AG04449 (cell line): ENCODE results near the gene NAGS.

ENCODE experiments used
- CTCF ChIA-PET: fragments of 350-600 bp; formaldehyde crosslinking; extraction: SDS; loops from one replicate; lab custom pipeline; 2021; ENCODE audit warnings: antibody characterized with exemption; lab: Yijun Ruan, JAX
- POLR2A ChIA-PET: fragments of 400-600, 350-600 bp; formaldehyde crosslinking; extraction: SDS; loops from one replicate; lab custom pipeline; 2020; ENCODE audit warnings: antibody characterized with exemption, inconsistent platforms; lab: Yijun Ruan, JAX
- DNase-seq: peaks from one replicate; pipeline ENCODE4 v3.0.0-alpha.2; 2010; ENCODE audit warnings: low read depth, low spot score
- H3K4me3 ChIP-seq: 2 replicates; pipeline ENCODE4 v1.5.1; 2011; ENCODE audit warnings: low read depth, mild to moderate bottlenecking, control low read depth, low read length
- TF ChIP-seq, protein P1 (sequence below): IDR thresholded peaks from one replicate; pipeline ENCODE4 v1.5.1; 2011; ENCODE audit warnings: mild to moderate bottlenecking, moderate library complexity, low read length, control low read depth, inconsistent platforms; ENCODE audit not compliant: insufficient read depth; ENCODE audit errors: missing control alignments

NAGS gene

DNA sequence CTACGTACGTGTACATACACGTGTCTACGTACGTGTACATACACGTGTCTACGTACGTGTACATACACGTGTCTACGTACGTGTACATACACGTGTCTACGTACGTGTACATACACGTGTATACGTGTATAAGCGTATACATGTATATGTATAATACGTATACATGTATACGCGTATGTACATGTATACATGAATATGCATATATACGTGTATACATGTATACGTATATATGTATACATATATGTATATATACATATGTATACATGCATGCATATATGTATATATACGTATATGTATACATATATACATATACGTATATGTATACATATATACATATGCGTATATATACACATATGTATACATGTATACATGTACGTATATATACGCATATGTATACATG is 28.5 kb upstream of the NAGS start:
- CTCF ChIA-PET, result interaction anchor here (2.0 kb wide), 1 partner anchor 32 kb away, joined by 9 read pairs; no protein-coding TSS in a partner anchor
- no peak for DNase-seq
- POLR2A ChIA-PET, result no interaction called here
- H3K4me3 ChIP-seq, result no peak overlapping the region
- TF ChIP-seq, protein P1, sequence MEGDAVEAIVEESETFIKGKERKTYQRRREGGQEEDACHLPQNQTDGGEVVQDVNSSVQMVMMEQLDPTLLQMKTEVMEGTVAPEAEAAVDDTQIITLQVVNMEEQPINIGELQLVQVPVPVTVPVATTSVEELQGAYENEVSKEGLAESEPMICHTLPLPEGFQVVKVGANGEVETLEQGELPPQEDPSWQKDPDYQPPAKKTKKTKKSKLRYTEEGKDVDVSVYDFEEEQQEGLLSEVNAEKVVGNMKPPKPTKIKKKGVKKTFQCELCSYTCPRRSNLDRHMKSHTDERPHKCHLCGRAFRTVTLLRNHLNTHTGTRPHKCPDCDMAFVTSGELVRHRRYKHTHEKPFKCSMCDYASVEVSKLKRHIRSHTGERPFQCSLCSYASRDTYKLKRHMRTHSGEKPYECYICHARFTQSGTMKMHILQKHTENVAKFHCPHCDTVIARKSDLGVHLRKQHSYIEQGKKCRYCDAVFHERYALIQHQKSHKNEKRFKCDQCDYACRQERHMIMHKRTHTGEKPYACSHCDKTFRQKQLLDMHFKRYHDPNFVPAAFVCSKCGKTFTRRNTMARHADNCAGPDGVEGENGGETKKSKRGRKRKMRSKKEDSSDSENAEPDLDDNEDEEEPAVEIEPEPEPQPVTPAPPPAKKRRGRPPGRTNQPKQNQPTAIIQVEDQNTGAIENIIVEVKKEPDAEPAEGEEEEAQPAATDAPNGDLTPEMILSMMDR, result no peak

DNA sequence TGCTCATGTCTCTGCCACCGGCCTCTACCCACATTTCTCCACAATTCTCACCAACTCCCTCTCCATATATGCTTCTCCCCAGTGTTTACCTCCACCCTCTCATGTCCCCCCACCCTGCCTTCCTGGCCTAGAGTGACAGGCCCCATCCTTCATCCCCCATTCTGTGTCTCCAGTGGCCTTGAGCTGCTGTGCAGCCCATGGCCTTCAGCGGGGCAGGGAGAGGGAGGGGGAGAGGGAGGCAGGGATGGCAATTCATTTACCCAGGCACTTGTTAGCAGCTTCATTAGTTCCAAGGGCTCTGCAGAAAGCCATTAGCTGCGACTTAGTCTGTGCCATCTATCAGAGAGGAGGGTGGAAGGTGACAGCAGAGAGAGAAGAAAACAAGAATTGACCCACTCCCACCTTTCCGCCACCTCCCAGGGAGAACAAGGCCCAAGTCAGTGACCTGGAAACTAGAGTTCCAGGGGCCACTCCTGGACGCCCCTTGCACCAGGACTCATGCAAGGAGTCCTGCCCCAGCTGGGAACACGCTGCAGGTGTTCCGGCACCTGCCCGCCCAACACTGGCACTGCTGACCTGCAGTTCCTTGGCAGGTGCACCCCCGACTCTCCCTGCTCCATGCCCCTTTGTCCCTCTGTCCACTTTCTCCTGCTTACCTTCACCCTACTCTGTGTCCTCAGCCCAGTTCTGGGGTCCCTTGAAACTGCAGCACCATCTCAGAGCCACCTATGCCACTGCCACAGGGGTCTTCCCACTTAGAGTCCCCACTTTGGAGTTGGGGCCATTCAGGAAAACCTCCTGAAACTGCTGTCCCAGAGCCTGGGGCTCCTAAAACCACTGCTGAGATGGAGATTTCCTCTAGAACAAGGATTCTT is 27.2 kb upstream of the NAGS start:
- TF ChIP-seq, protein P1, result no peak
- no peak overlapping the region for H3K4me3 ChIP-seq
- CTCF ChIA-PET, result no interaction called here
- DNase-seq, result no peak
- POLR2A ChIA-PET, result no interaction called here

DNA sequence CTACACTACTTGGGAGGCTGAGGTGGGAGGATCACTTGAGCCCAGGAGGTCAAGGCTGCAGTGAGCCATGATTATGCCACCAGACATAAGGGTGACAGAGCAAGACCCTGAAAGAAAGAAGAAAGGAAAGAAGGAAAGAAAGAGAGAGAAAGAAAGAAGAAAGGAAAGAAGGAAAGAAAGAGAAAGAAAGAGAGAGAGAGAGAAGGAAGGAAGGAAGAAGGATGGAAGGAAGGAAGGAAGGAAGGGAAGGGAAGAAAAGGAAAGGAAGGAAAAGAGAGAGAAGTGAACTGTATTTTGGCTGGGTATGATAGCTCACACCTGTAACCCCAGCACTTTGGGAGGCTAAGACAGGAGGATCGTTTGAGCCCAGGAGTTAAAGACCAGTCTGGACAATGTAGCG is 26.3 kb upstream of the NAGS start:
- ChIA-PET CTCF (interaction anchor here (2.4 kb wide), 1 partner anchor 34 kb away, joined by 10 read pairs; no protein-coding TSS in a partner anchor), POLR2A (no interaction called here)
- TF ChIP-seq, protein P1, result no peak
- H3K4me3 ChIP-seq, result no peak overlapping the region
- DNase-seq, result no peak

DNA sequence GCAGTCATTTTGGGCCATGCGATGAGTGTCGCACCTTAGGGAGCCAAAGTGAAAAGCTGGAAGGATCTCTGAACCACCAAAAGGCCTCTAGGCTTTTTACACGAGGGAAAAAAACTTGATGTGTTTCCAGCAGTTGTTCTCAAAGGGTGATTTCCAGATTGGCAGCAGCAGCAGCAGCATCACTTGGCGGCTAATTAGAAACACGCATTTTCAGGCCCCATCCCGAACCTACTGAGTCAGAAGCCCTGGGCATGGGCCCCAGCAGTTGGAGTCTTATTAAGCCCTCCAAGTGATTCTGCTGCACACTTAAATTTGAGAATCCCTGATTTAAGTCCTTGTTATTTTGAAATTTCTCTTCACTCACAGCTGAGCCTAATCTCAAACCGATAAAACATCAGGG is 25.4 kb upstream of the NAGS start:
- DNase-seq, result no peak
- POLR2A ChIA-PET, result no interaction called here
- TF ChIP-seq, protein P1, result no peak
- CTCF ChIA-PET, result interaction anchor here (1.0 to 2.4 kb wide), 5 partner anchors 11 to 101 kb away, joined by 3 to 10 read pairs (median 4); no protein-coding TSS in a partner anchor
- no peak overlapping the region for H3K4me3 ChIP-seq

DNA sequence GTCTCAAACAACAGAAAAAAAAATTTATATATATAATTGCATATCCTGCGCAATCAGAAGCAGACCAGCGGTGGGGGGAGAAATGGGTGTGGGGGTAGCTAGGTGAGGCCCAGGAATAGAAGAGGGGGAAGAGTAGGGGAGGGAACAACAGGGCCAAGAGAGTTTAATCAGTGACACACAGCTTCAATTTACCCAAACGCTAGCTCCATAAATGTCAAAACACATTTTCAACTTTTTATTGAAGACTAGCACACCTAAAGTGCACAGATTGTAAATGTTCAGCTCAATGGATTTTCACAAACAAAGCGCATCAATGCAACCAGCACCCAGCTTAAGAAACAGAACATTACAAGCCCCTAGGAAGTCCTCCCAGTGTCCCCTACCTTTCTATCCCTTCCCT is 24.8 kb upstream of the NAGS start:
- no peak for DNase-seq
- TF ChIP-seq, protein P1, result no peak
- CTCF ChIA-PET, result interaction anchor here (0.7 to 2.4 kb wide), 6 partner anchors 12 to 101 kb away, joined by 3 to 10 read pairs (median 4); no protein-coding TSS in a partner anchor
- no peak overlapping the region for H3K4me3 ChIP-seq
- POLR2A ChIA-PET, result no interaction called here

DNA sequence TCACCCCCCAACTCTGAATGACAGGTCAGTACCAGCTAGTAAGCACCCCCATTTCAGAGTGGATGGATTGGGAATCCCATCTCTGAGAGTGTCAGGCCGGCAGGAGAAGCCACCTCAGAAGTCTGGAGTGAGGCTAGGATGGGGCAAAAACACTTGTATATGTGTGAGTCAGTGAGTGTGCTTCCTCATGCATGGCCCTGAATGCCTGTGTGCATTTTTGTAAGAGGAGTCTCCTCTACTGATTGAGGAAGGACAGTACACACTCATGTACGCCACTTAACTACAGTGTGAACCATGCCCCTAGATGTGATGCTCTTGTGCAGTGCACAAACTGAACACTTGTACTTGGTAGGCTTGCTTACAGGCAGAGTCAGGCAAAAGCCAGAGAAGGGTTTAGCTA is 22.3 kb upstream of the NAGS start:
- no peak for DNase-seq
- TF ChIP-seq, protein P1, result no peak
- no peak overlapping the region for H3K4me3 ChIP-seq
- ChIA-PET POLR2A (no interaction called here), CTCF (interaction anchor here (0.9 to 7.6 kb wide), 8 partner anchors 8 to 104 kb away, joined by 3 to 69 read pairs (median 4); partner anchors contain the start of gene PPY)
